K562 (cell line): ENCODE results near the gene MMD2. TPM values are rescaled to one million over a fixed set of nuclear protein-coding genes. Genes with fewer than 3 reads are reported as not detected.

Experiments used
- ATAC-seq: fragments of 200-7000 bp; cut with Tn5 transposase; 3 replicates; pipeline ENCODE4 v1.9.1; 2020; ENCODE audit warnings: moderate library complexity
- BruUV-seq: library from RNA; stranded (reverse); fragments of 400-500 nt; replicated peaks from 2 replicates; lab custom pipeline; 2021; lab: Mats Ljungman, UMichigan
- CTCF ChIA-PET: fragments of 300-600 bp; formaldehyde crosslinking; extraction: SDS; loops from one replicate; lab custom pipeline; 2021; ENCODE audit warnings: low intra/inter-chr PET ratio; lab: Yijun Ruan, JAX
- POLR2A ChIA-PET: fragments of 300-600, 350-650 bp; sonication (Branson Sonifier 250); formaldehyde crosslinking; extraction: SDS; loops from one replicate; lab custom pipeline; 2021; ENCODE audit warnings: antibody characterized with exemption, inconsistent platforms; lab: Yijun Ruan, JAX
- DNase-seq, 4 experiments: peaks; one replicate each; pipeline versions ENCODE4 v3.0.0 to v3.0.0-alpha.2; 2011 to 2018; ENCODE audit warnings: low spot score in 3 of 4, mixed read lengths in 3 of 4; ENCODE audit errors: extremely low read depth in 1 of 4
- FAIRE-seq: peaks from 2 replicates; lab custom pipeline; 2011; peaks lifted over from hg19 to GRCh38; lab: Jason Lieb, UNC
- H2AFZ ChIP-seq: 2 replicates; pipeline ENCODE4 v1.6.0; 2011; ENCODE audit warnings: low read depth, low read length, control low read depth, inconsistent platforms
- H3K27ac ChIP-seq: fragments of 200-600 bp; 3 replicates; pipeline ENCODE4 v1.8.0; 2011; ENCODE audit warnings: low read depth, mild to moderate bottlenecking, control low read depth, inconsistent platforms, low read length, moderate library complexity, mixed read lengths; ENCODE audit errors: extremely low read depth
- H3K27me3 ChIP-seq, 2 experiments: fragments of 300-600 bp in 1 of 2; 2 replicates in 1 of 2; 3 replicates in 1 of 2; pipeline versions ENCODE4 v1.6.0 to v1.8.0; 2011; ENCODE audit warnings: inconsistent platforms in 2 of 2, low read length in 2 of 2, mild to moderate bottlenecking in 1 of 2, mixed read lengths in 1 of 2, moderate library complexity in 1 of 2; ENCODE audit not compliant: control insufficient read depth in 2 of 2, insufficient read depth in 2 of 2
- H3K36me3 ChIP-seq: fragments of 300-600 bp; 3 replicates; pipeline ENCODE4 v1.8.0; 2011; ENCODE audit warnings: mild to moderate bottlenecking, low read length, inconsistent platforms; ENCODE audit not compliant: control insufficient read depth, insufficient read depth
- H3K4me1 ChIP-seq, 2 experiments: fragments of 200-600 bp in 1 of 2; replicated peaks in 1 of 2; 2 replicates in 1 of 2; 3 replicates in 1 of 2; pipeline versions ENCODE4 v1.5.1 to v1.8.0; 2011; ENCODE audit warnings: inconsistent platforms in 2 of 2, low read length in 2 of 2, mild to moderate bottlenecking in 1 of 2, mixed read lengths in 1 of 2, moderate library complexity in 1 of 2; ENCODE audit not compliant: control insufficient read depth in 2 of 2, insufficient read depth in 2 of 2
- H3K4me2 ChIP-seq: 2 replicates; pipeline ENCODE4 v1.6.1; 2011; ENCODE audit warnings: low read length, control low read depth, inconsistent platforms, mixed read lengths; ENCODE audit not compliant: insufficient read depth
- H3K4me3 ChIP-seq: fragments of 200-600 bp; sonication (generic), shearing (Covaris generic); 2 replicates; pipeline ENCODE4 v1.5.1; 2016; ENCODE audit warnings: control low read depth, inconsistent platforms
- H3K79me2 ChIP-seq: fragments of 200-600 bp; 3 replicates; pipeline ENCODE4 v1.8.0; 2011; ENCODE audit warnings: low read length, inconsistent platforms; ENCODE audit not compliant: control insufficient read depth, insufficient read depth
- H3K9ac ChIP-seq, 2 experiments: 2 replicates each; pipeline versions ENCODE4 v1.6.0 to v1.6.1; 2011; ENCODE audit warnings: low read depth in 2 of 2, low read length in 2 of 2, control low read depth in 1 of 2, inconsistent platforms in 1 of 2, mild to moderate bottlenecking in 1 of 2, mixed read lengths in 1 of 2; ENCODE audit not compliant: insufficient read depth in 1 of 2
- H3K9me1 ChIP-seq: one replicate; pipeline ENCODE4 v1.6.0; 2011; ENCODE audit warnings: inconsistent platforms, mild to moderate bottlenecking, low read length, moderate library complexity; ENCODE audit not compliant: control insufficient read depth, insufficient read depth
- H3K9me3 ChIP-seq: replicated peaks from 2 replicates; pipeline ENCODE4 v1.5.1; 2011; ENCODE audit warnings: low read depth, low read length, inconsistent platforms; ENCODE audit not compliant: control insufficient read depth, insufficient read depth
- H4K20me1 ChIP-seq: replicated peaks from 2 replicates; pipeline ENCODE4 v1.6.1; 2011; ENCODE audit warnings: low read length, inconsistent platforms, mixed read lengths; ENCODE audit not compliant: control insufficient read depth, insufficient read depth
- C11orf30 ChIP-seq: fragments of 450-650 bp; IDR thresholded peaks from 2 replicates; pipeline ENCODE4 v1.6.1; 2016; ENCODE audit warnings: low read depth, mild to moderate bottlenecking
- YY1 ChIP-seq, 3 experiments: IDR thresholded peaks; 2 replicates each; pipeline ENCODE4 v1.6.1; 2011; ENCODE audit warnings: low read length in 2 of 3, mild to moderate bottlenecking in 2 of 3, moderate library complexity in 2 of 3, borderline replicate concordance in 1 of 3, control low read depth in 1 of 3, low read depth in 1 of 3; ENCODE audit not compliant: insufficient read depth in 3 of 3, insufficient replicate concordance in 2 of 3, control insufficient read depth in 1 of 3, insufficient read length in 1 of 3; ENCODE audit errors: extremely low read depth in 1 of 3
- ZKSCAN8 ChIP-seq: fragments of 200-800 bp; sonication (Bioruptor generic); IDR thresholded peaks from 2 replicates; pipeline ENCODE4 v1.6.1; 2016; ENCODE audit warnings: missing genetic modification characterization, missing compliant biosample characterization
- ZNF224 ChIP-seq: sonication (generic); formaldehyde crosslinking; IDR thresholded peaks from 2 replicates; pipeline ENCODE4 v1.8.0; 2022; ENCODE audit warnings: mild to moderate bottlenecking, missing genetic modification reagents
- WGBS: fragments of 100-300 bp; shearing (Covaris generic); methylation state at CpG from one replicate; pipeline ENCODE4 v1.1.6; 2016; ENCODE audit warnings: low coverage, mixed read lengths; ENCODE audit not compliant: insufficient coverage; ENCODE audit errors: missing lambda C conversion rate; 5-methylcytosine and 5-hydroxymethylcytosine counted together
- in situ Hi-C: fragments of 300-500 bp; cut with MboI; formaldehyde crosslinking; loops from 4 replicates; pipeline ENCODE4 v1.15.0; 2018; ENCODE audit warnings: inconsistent platforms, mixed read lengths
- intact Hi-C: fragments of 100-400 bp; cut with micrococcal nuclease; formaldehyde crosslinking; loops from 2 replicates; pipeline ENCODE4 v1.14.2; 2022
- polyA plus RNA-seq, 8 experiments: library from polyadenylated mRNA; depleted of rRNA in 4 of 8; stranded (reverse) in 5 of 8; unstranded in 3 of 8; fragments of >200 nt; fragmentation: Nextera tagmentation in 2 of 8; fragmentation: Illumina TruSeq in 1 of 8; extraction: Ambion mirVana in 2 of 8; extraction: Trizol in 1 of 8; gene quantifications; 2 replicates each; pipeline versions ENCODE4 v1.2.1 to v1.2.3, GENCODE V29; 2011 to 2014; ENCODE audit warnings: inconsistent platforms in 1 of 8, missing spikeins in 1 of 8
- total RNA-seq, 7 experiments: library from RNA; depleted of rRNA in 6 of 7; stranded (reverse); fragments of >200 nt in 6 of 7; fragmentation: Illumina TruSeq in 2 of 7; extraction: Trizol in 2 of 7; gene quantifications; 2 replicates each; pipeline versions ENCODE4 v1.2.1 to v1.2.3, GENCODE V29; 2011 to 2021; ENCODE audit warnings: low replicate concordance in 1 of 7
- TF ChIP-seq, protein P1 (sequence below): fragments of 450-650 bp; IDR thresholded peaks from 2 replicates; pipeline ENCODE4 v1.6.1; 2016; ENCODE audit warnings: borderline replicate concordance
- TF ChIP-seq, protein P2 (sequence below): IDR thresholded peaks from 2 replicates; pipeline ENCODE4 v1.6.1; 2016; ENCODE audit warnings: missing genetic modification characterization, missing compliant biosample characterization

Gene MMD2
- total and polyA plus RNA-seq, 9 of the 15 experiments (the other 6 are each of a cell fraction or from before 2014, with no cell fraction given) = not detected

DNA sequence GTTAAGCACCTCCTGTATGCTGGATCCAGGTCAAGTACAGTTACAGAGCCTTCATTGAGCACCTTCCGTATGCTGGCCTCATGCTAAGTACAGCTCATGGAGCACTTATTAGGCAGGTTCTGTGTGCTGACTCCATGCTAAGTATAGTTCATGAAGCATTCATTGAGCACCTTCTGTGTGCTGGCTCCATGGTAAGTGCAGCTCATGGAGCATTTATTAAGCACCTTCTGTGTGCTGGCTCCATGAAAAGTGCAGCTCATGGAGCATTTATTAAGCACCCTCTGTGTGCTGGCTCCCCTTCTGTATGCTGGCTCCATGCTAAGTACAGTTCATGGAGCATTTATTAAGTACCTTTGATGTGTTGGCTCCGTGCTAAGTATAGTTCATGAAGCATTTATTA, 30.5 kb downstream of the MMD2 start:
- ChIA-PET POLR2A (interaction anchor here (0.6 to 1.1 kb wide), 4 partner anchors 14 to 629 kb away, joined by 3 to 4 read pairs (median 3); no protein-coding TSS in a partner anchor), CTCF (interaction anchor here (0.7 kb wide), 1 partner anchor 12 kb away, joined by 3 read pairs; no protein-coding TSS in a partner anchor)
- WGBS = 17% methylated on average over 2 of the region's 2 CpGs
- no peak for TF ChIP-seq ZNF224
- TF ChIP-seq ZKSCAN8 (CRISPR knock-in tag) = peak; percentile 93
- no TSS peak for BruUV-seq
- no peak for FAIRE-seq
- no peak overlapping the region for H3K27ac ChIP-seq
- H3K4me2 ChIP-seq = no peak overlapping the region
- no peak overlapping the region for H3K9ac ChIP-seq
- H3K27me3 ChIP-seq = peaks cover 19 to 59% of the 10 kb centered on the region in 2 experiments
- no peaks in the 10 kb centered on the region for H3K79me2 ChIP-seq
- ATAC-seq = no peak
- H3K9me3 ChIP-seq = no peaks in the 10 kb centered on the region
- in situ Hi-C loops (no loop called here), intact Hi-C loops (no loop called here)
- H3K4me1 ChIP-seq = no peaks in the 10 kb centered on the region; a peak in 1 of 5 replicates
- no peaks in the 10 kb centered on the region for H3K36me3 ChIP-seq
- H2AFZ ChIP-seq = no peak overlapping the region
- no peaks in the 10 kb centered on the region for H4K20me1 ChIP-seq
- no peaks in the 10 kb centered on the region for H3K9me1 ChIP-seq
- no peak for DNase-seq
- H3K4me3 ChIP-seq = no peak overlapping the region

DNA sequence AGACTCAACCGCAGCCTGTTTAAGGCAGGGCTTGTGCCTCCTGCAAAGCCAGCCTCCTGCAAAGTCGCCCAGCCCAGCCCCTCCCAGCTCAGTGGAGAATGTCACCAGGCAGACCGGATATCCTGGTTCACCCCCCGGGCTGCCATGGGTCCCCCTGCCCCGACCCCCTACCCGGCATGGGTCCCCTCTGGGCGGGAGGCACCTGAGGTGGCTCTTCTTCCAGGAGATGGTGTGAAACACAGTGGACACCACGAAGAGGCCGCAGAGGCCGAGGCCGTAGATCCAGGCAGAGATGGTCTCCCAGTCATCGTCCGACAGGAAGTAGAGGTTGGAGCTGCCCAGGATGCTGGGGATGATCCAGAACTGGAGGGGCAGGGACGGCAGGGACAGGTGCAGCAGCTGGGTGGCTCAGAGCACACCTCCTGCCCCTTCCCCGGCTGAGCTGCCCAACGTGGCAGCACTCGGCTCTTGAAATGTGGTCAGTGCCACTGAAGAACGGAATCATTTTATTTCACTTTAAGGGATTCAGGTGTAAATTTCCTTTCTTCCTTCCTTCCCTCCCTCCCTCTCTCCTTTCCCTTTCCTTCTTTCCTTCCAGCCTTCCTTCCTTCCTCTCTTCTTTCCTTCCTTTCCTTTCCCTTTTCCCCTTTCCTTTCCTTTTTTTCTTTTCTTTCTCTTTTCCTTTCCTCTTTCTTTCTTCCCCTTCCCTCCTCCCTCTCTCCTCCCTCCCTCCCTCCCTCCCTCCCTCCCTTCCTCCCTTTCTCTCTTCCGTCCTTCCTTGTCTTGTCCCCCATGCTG, 38.8 kb downstream of the MMD2 start:
- intact Hi-C loops = no loop called here
- peak in 2 of 4 experiments; percentile 9 to 12 for DNase-seq
- Histone ChIP-seq H3K4me2 (no peak overlapping the region), H3K9ac (peak overlapping the region in 1 of 2 experiments; percentile 71; a peak in 2 of 4 replicates), H3K4me1 (peaks cover 0 to 4% of the 10 kb centered on the region in 2 experiments; a peak in 1 of 5 replicates), H3K27me3 (peaks cover 20 to 67% of the 10 kb centered on the region in 2 experiments; a peak in 4 of 5 replicates), H3K4me3 (peak overlapping the region; percentile 24; the same call in 1 of the 2 replicates), H3K36me3 (no peaks in the 10 kb centered on the region), H3K9me3 (peaks cover 4% of the 10 kb centered on the region; the same call in 1 of the 2 replicates)
- CTCF ChIA-PET = no interaction called here
- no peak for TF ChIP-seq C11orf30
- TF ChIP-seq YY1 (IDR thresholded peaks at IDR 0.05; ENCODE audit: borderline replicate concordance in 1 of 3, control insufficient read depth in 1 of 3, extremely low read depth in 1 of 3, insufficient read depth in 3 of 3, insufficient read length in 1 of 3, insufficient replicate concordance in 2 of 3, low read depth in 1 of 3, low read length in 2 of 3) = no peak
- TF ChIP-seq, protein P1, sequence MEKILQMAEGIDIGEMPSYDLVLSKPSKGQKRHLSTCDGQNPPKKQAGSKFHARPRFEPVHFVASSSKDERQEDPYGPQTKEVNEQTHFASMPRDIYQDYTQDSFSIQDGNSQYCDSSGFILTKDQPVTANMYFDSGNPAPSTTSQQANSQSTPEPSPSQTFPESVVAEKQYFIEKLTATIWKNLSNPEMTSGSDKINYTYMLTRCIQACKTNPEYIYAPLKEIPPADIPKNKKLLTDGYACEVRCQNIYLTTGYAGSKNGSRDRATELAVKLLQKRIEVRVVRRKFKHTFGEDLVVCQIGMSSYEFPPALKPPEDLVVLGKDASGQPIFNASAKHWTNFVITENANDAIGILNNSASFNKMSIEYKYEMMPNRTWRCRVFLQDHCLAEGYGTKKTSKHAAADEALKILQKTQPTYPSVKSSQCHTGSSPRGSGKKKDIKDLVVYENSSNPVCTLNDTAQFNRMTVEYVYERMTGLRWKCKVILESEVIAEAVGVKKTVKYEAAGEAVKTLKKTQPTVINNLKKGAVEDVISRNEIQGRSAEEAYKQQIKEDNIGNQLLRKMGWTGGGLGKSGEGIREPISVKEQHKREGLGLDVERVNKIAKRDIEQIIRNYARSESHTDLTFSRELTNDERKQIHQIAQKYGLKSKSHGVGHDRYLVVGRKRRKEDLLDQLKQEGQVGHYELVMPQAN = no peak
- TF ChIP-seq, protein P2, sequence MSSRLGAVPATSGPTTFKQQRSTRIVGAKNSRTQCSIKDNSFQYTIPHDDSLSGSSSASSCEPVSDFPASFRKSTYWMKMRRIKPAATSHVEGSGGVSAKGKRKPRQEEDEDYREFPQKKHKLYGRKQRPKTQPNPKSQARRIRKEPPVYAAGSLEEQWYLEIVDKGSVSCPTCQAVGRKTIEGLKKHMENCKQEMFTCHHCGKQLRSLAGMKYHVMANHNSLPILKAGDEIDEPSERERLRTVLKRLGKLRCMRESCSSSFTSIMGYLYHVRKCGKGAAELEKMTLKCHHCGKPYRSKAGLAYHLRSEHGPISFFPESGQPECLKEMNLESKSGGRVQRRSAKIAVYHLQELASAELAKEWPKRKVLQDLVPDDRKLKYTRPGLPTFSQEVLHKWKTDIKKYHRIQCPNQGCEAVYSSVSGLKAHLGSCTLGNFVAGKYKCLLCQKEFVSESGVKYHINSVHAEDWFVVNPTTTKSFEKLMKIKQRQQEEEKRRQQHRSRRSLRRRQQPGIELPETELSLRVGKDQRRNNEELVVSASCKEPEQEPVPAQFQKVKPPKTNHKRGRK (tag) = peak; percentile 84
- TF ChIP-seq, all 486 proteins: peak for 1
- POLR2A ChIA-PET = interaction anchor here (0.6 kb wide), 1 partner anchor 289 kb away, joined by 5 read pairs; no protein-coding TSS in a partner anchor
- peak overlapping the region; percentile 51; the same call in 1 of the 2 replicates for H2AFZ ChIP-seq
- ATAC-seq (no peak; the same call in 2 of the 3 replicates), FAIRE-seq (no peak)
- H3K79me2 ChIP-seq = no peaks in the 10 kb centered on the region
- in situ Hi-C loops = no loop called here
- H3K27ac ChIP-seq = no peak overlapping the region
- no peaks in the 10 kb centered on the region for H4K20me1 ChIP-seq
- H3K9me1 ChIP-seq = no peaks in the 10 kb centered on the region
- no TSS peak for BruUV-seq
- 2% methylated on average over 15 of the region's 19 CpGs for WGBS
